ENCODE results near the gene CEACAM16. TPM values are rescaled to one million over a fixed set of nuclear protein-coding genes. Genes with fewer than 3 reads are reported as not detected.

CEACAM16 gene
- total and polyA plus RNA-seq, 9 of the 15 experiments (the other 6 are each of a cell fraction or from before 2014, with no cell fraction given), result not detected

DNA sequence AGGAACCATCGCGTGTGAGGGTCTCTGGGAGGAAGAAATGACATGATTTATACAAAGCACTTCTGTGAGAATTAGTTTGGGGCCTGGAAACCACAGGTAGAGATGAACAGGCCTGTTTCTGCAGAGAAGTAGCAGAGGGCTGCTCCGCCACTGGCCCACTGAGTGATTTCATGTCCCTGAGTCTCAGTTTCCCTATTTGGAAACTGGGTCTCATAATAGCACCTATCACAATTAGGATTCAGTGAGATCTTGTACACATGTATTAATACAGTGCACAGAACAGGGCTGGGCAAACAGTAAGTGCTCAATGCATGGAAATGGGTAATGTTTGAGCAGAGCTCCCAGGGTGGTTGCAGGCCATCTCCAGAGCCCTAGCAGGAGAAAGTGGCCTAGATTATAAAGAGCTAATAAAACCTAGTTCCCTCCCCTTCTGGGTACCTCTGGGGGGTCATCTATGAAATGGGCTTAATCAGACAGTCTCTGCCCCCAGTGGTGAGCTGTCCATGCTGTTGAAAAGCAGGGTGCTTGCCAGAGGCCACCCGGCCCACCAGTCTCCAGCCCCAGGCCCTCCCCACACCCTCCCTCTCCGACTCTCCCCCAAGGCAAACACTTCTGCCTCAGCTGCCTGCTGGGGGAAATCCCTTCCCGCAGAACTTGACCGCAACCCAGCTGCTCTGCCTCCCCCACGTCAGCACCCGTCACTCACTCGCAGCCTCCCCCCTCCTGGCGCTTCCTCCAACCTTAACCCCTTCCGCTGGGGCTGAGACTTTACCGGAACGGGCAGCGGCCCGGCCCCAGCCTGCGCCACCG lies 54.1 kb downstream of the CEACAM16 start (continued):
- TF ChIP-seq ZNF444 (CRISPR knock-in tag; IDR thresholded peaks at IDR 0.05), result peak; percentile 99
- no peak for TF ChIP-seq ESRRB (CRISPR knock-in tag; IDR thresholded peaks at IDR 0.05; ENCODE audit: borderline replicate concordance)
- no peak for TF ChIP-seq CCAR2 (IDR thresholded peaks at IDR 0.05; ENCODE audit: low read depth, low read length)
- TF ChIP-seq, protein P1, sequence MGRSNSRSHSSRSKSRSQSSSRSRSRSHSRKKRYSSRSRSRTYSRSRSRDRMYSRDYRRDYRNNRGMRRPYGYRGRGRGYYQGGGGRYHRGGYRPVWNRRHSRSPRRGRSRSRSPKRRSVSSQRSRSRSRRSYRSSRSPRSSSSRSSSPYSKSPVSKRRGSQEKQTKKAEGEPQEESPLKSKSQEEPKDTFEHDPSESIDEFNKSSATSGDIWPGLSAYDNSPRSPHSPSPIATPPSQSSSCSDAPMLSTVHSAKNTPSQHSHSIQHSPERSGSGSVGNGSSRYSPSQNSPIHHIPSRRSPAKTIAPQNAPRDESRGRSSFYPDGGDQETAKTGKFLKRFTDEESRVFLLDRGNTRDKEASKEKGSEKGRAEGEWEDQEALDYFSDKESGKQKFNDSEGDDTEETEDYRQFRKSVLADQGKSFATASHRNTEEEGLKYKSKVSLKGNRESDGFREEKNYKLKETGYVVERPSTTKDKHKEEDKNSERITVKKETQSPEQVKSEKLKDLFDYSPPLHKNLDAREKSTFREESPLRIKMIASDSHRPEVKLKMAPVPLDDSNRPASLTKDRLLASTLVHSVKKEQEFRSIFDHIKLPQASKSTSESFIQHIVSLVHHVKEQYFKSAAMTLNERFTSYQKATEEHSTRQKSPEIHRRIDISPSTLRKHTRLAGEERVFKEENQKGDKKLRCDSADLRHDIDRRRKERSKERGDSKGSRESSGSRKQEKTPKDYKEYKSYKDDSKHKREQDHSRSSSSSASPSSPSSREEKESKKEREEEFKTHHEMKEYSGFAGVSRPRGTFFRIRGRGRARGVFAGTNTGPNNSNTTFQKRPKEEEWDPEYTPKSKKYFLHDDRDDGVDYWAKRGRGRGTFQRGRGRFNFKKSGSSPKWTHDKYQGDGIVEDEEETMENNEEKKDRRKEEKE (IDR thresholded peaks at IDR 0.05; ENCODE audit: borderline replicate concordance in 1 of 2, control insufficient read depth in 1 of 2, low read depth in 2 of 2, low read length in 1 of 2), result peak in 1 of 2 experiments; percentile 83; a peak in 1 of 4 replicates
- TF ChIP-seq, protein P2, sequence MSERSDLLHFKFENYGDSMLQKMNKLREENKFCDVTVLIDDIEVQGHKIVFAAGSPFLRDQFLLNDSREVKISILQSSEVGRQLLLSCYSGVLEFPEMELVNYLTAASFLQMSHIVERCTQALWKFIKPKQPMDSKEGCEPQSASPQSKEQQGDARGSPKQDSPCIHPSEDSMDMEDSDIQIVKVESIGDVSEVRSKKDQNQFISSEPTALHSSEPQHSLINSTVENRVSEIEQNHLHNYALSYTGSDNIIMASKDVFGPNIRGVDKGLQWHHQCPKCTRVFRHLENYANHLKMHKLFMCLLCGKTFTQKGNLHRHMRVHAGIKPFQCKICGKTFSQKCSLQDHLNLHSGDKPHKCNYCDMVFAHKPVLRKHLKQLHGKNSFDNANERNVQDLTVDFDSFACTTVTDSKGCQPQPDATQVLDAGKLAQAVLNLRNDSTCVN (CRISPR knock-in tag; IDR thresholded peaks at IDR 0.05), result peak; percentile 56; the same call in 1 of the 2 replicates
- TF ChIP-seq TAF7 (tag; IDR thresholded peaks at IDR 0.05), result no peak
- TF ChIP-seq, protein P3, sequence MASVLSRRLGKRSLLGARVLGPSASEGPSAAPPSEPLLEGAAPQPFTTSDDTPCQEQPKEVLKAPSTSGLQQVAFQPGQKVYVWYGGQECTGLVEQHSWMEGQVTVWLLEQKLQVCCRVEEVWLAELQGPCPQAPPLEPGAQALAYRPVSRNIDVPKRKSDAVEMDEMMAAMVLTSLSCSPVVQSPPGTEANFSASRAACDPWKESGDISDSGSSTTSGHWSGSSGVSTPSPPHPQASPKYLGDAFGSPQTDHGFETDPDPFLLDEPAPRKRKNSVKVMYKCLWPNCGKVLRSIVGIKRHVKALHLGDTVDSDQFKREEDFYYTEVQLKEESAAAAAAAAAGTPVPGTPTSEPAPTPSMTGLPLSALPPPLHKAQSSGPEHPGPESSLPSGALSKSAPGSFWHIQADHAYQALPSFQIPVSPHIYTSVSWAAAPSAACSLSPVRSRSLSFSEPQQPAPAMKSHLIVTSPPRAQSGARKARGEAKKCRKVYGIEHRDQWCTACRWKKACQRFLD (CRISPR knock-in tag; IDR thresholded peaks at IDR 0.05), result peak; percentile 94
- no peak for TF ChIP-seq ZNF184 (CRISPR knock-in tag; IDR thresholded peaks at IDR 0.05)
- TF ChIP-seq, protein P4, sequence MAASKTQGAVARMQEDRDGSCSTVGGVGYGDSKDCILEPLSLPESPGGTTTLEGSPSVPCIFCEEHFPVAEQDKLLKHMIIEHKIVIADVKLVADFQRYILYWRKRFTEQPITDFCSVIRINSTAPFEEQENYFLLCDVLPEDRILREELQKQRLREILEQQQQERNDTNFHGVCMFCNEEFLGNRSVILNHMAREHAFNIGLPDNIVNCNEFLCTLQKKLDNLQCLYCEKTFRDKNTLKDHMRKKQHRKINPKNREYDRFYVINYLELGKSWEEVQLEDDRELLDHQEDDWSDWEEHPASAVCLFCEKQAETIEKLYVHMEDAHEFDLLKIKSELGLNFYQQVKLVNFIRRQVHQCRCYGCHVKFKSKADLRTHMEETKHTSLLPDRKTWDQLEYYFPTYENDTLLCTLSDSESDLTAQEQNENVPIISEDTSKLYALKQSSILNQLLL (CRISPR knock-in tag; IDR thresholded peaks at IDR 0.05; ENCODE audit: borderline replicate concordance), result no peak
- TF ChIP-seq, protein P5, sequence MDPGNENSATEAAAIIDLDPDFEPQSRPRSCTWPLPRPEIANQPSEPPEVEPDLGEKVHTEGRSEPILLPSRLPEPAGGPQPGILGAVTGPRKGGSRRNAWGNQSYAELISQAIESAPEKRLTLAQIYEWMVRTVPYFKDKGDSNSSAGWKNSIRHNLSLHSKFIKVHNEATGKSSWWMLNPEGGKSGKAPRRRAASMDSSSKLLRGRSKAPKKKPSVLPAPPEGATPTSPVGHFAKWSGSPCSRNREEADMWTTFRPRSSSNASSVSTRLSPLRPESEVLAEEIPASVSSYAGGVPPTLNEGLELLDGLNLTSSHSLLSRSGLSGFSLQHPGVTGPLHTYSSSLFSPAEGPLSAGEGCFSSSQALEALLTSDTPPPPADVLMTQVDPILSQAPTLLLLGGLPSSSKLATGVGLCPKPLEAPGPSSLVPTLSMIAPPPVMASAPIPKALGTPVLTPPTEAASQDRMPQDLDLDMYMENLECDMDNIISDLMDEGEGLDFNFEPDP (CRISPR knock-in tag; IDR thresholded peaks at IDR 0.05), result no peak
- TF ChIP-seq CBX1 (IDR thresholded peaks at IDR 0.05; ENCODE audit: low read depth), result peak; percentile 78
